WTC11 (cell line): Measurements from ENCODE around the gene WDR7. TPM values are rescaled to one million over a fixed set of nuclear protein-coding genes. Genes with fewer than 3 reads are reported as not detected.

Experiments used
- ATAC-seq: fragments of 200-7000 bp; cut with Tn5 transposase; 2 replicates; pipeline ENCODE4 v1.10.0; 2021; ENCODE audit warnings: mild to moderate bottlenecking, moderate library complexity
- CTCF ChIA-PET: fragments of 300-600 bp; sonication (Branson Sonifier 250); formaldehyde crosslinking; loops from one replicate; lab custom pipeline; 2021; ENCODE audit warnings: antibody characterized with exemption; lab: Charles Lee
- POLR2A ChIA-PET: fragments of 350-600 bp; sonication (Branson Sonifier 250); formaldehyde crosslinking; loops from one replicate; lab custom pipeline; 2021; ENCODE audit warnings: antibody characterized with exemption; lab: Charles Lee
- DNase-seq: peaks from one replicate; pipeline ENCODE4 v3.0.0; 2021; ENCODE audit warnings: low spot score
- H3K27ac Mint-ChIP-seq: 2 replicates; pipeline ENCODE4 v1.8.0; 2021; ENCODE audit warnings: mixed read lengths
- H3K27me3 Mint-ChIP-seq: 2 replicates; pipeline ENCODE4 v1.8.0; 2021; ENCODE audit warnings: low read depth, mild to moderate bottlenecking, moderate library complexity, mixed read lengths
- H3K36me3 Mint-ChIP-seq: 2 replicates; pipeline ENCODE4 v1.8.0; 2021; ENCODE audit warnings: mixed read lengths
- H3K4me1 Mint-ChIP-seq: 2 replicates; pipeline ENCODE4 v1.8.0; 2022; ENCODE audit warnings: mixed read lengths
- H3K4me3 Mint-ChIP-seq: 2 replicates; pipeline ENCODE4 v1.8.0; 2021; ENCODE audit warnings: mild to moderate bottlenecking, moderate library complexity, mixed read lengths
- H3K9me3 Mint-ChIP-seq: 2 replicates; pipeline ENCODE4 v1.8.0; 2021; ENCODE audit warnings: mixed read lengths
- CBFB ChIP-seq: sonication (generic); formaldehyde crosslinking; IDR thresholded peaks from 2 replicates; pipeline ENCODE4 v1.8.1; 2022; ENCODE audit warnings: mild to moderate bottlenecking, low read depth, missing genetic modification reagents
- ETV6 ChIP-seq: sonication (generic); formaldehyde crosslinking; IDR thresholded peaks from 2 replicates; pipeline ENCODE4 v1.8.1; 2022; ENCODE audit warnings: mild to moderate bottlenecking, missing genetic modification reagents
- FOXP1 ChIP-seq: sonication (generic); formaldehyde crosslinking; IDR thresholded peaks from 2 replicates; pipeline ENCODE4 v1.8.0; 2022; ENCODE audit warnings: missing genetic modification reagents, mild to moderate bottlenecking, moderate library complexity, borderline replicate concordance
- GRHL2 ChIP-seq: fragments of 250-450 bp; sonication (Bioruptor Pico); IDR thresholded peaks from 2 replicates; pipeline ENCODE4 v1.8.0; 2022; ENCODE audit warnings: mild to moderate bottlenecking, moderate library complexity; ENCODE audit not compliant: insufficient replicate concordance, severe bottlenecking
- JAZF1 ChIP-seq: fragments of 250-450 bp; sonication (Bioruptor Pico); IDR thresholded peaks from 2 replicates; pipeline ENCODE4 v1.9.0; 2021; ENCODE audit warnings: moderate library complexity, mild to moderate bottlenecking, inconsistent platforms
- PRRX2 ChIP-seq: fragments of 250-450 bp; sonication (Bioruptor Pico); IDR thresholded peaks from 2 replicates; pipeline ENCODE4 v1.8.0; 2021; ENCODE audit warnings: mild to moderate bottlenecking
- RELA ChIP-seq: sonication (generic); formaldehyde crosslinking; IDR thresholded peaks from 2 replicates; pipeline ENCODE4 v1.8.1; 2022; ENCODE audit warnings: missing genetic modification reagents, mild to moderate bottlenecking, borderline replicate concordance
- ZNF219 ChIP-seq: sonication (generic); formaldehyde crosslinking; IDR thresholded peaks from 2 replicates; pipeline ENCODE4 v1.8.0; 2023; ENCODE audit warnings: missing genetic modification reagents, mild to moderate bottlenecking, borderline replicate concordance
- ZNF232 ChIP-seq: sonication (generic); formaldehyde crosslinking; IDR thresholded peaks from 2 replicates; pipeline ENCODE4 v1.8.0; 2022; ENCODE audit warnings: mild to moderate bottlenecking, missing genetic modification reagents
- ZNF423 ChIP-seq: fragments of 250-450 bp; sonication (Bioruptor Pico); IDR thresholded peaks from 2 replicates; pipeline ENCODE4 v2.1.2; 2022; ENCODE audit warnings: mild to moderate bottlenecking, moderate library complexity
- ZNF671 ChIP-seq: fragments of 250-450 bp; sonication (Bioruptor Pico); IDR thresholded peaks from 2 replicates; pipeline ENCODE4 v1.8.0; 2021; ENCODE audit warnings: mild to moderate bottlenecking
- total RNA-seq: library from RNA; stranded (reverse); gene quantifications from 3 replicates; pipeline ENCODE4 v1.2.3, GENCODE V29; 2021
- TF ChIP-seq, protein P1 (sequence below): sonication (generic); formaldehyde crosslinking; IDR thresholded peaks from 2 replicates; pipeline ENCODE4 v1.8.0; 2023; ENCODE audit warnings: missing genetic modification reagents, mild to moderate bottlenecking, borderline replicate concordance
- TF ChIP-seq, protein P2 (sequence below): sonication (generic); formaldehyde crosslinking; IDR thresholded peaks from 2 replicates; pipeline ENCODE4 v1.8.0; 2022; ENCODE audit warnings: mild to moderate bottlenecking, missing genetic modification reagents
- TF ChIP-seq, protein P3 (sequence below): sonication (generic); formaldehyde crosslinking; IDR thresholded peaks from 2 replicates; pipeline ENCODE4 v1.8.1; 2023; ENCODE audit warnings: mild to moderate bottlenecking, missing genetic modification reagents, borderline replicate concordance
- TF ChIP-seq, protein P4 (sequence below): fragments of 250-450 bp; sonication (Bioruptor Pico); IDR thresholded peaks from 2 replicates; pipeline ENCODE4 v1.9.0; 2021; ENCODE audit warnings: moderate library complexity, mild to moderate bottlenecking, inconsistent platforms, borderline replicate concordance

Gene WDR7
- total RNA-seq, 1 experiment from 2014 or later, result 12.2 TPM

DNA sequence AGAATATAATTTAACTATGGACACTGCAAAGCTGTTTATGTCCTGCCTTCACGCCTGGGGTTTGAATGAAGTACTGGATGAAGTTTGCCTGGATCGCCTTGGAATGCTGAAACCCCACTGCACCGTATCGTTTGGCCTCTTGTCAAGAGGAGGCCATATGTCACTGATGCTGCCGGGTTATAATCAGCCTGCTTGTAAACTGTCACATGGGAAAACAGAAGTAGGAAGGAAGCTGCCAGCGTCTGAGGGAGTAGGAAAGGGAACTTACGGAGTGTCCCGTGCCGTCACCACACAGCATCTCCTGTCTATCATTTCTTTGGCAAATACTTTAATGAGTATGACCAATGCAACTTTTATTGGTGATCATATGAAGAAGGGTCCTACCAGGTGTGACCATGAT, 105.8 kb downstream of the WDR7 start:
- H3K4me1 Mint-ChIP-seq, result no peaks in the 10 kb centered on the region
- ChIA-PET CTCF (no interaction called here), POLR2A (no interaction called here)
- H3K36me3 Mint-ChIP-seq, result no peaks in the 10 kb centered on the region
- no peaks in the 10 kb centered on the region for H3K9me3 Mint-ChIP-seq
- H3K27me3 Mint-ChIP-seq, result no peaks in the 10 kb centered on the region
- no peak for TF ChIP-seq RELA (CRISPR knock-in tag)
- no peak for ATAC-seq
- no peak overlapping the region for H3K4me3 Mint-ChIP-seq
- no peak overlapping the region for H3K27ac Mint-ChIP-seq
- DNase-seq, result no peak

DNA sequence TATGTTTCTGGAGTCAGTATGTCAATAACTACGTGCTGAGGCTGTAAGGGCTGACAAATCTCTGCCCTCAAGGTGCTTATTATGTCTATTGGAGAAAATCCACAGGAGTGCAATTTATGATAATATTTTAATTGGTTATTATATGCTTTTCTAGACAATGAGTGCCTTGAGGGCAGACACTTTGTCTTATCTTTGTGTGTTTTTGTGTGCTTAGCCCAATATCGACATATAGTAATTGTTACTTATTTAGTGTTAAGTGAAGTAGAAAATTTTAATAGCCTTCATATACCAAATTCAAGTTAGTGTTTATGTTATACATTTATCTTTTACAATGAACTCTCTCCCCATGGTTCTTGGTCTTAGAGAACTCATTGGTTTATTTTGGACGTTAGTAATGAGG, 118.9 kb downstream of the WDR7 start:
- H3K27ac Mint-ChIP-seq, result no peak overlapping the region
- ATAC-seq (no peak), DNase-seq (no peak)
- CTCF ChIA-PET, result no interaction called here
- no peak overlapping the region for H3K4me3 Mint-ChIP-seq
- POLR2A ChIA-PET, result no interaction called here
- H3K27me3 Mint-ChIP-seq, result no peaks in the 10 kb centered on the region
- H3K9me3 Mint-ChIP-seq, result no peaks in the 10 kb centered on the region
- no peak for TF ChIP-seq ZNF423 (CRISPR knock-in tag)
- TF ChIP-seq JAZF1 (CRISPR knock-in tag), result no peak
- TF ChIP-seq, protein P1, sequence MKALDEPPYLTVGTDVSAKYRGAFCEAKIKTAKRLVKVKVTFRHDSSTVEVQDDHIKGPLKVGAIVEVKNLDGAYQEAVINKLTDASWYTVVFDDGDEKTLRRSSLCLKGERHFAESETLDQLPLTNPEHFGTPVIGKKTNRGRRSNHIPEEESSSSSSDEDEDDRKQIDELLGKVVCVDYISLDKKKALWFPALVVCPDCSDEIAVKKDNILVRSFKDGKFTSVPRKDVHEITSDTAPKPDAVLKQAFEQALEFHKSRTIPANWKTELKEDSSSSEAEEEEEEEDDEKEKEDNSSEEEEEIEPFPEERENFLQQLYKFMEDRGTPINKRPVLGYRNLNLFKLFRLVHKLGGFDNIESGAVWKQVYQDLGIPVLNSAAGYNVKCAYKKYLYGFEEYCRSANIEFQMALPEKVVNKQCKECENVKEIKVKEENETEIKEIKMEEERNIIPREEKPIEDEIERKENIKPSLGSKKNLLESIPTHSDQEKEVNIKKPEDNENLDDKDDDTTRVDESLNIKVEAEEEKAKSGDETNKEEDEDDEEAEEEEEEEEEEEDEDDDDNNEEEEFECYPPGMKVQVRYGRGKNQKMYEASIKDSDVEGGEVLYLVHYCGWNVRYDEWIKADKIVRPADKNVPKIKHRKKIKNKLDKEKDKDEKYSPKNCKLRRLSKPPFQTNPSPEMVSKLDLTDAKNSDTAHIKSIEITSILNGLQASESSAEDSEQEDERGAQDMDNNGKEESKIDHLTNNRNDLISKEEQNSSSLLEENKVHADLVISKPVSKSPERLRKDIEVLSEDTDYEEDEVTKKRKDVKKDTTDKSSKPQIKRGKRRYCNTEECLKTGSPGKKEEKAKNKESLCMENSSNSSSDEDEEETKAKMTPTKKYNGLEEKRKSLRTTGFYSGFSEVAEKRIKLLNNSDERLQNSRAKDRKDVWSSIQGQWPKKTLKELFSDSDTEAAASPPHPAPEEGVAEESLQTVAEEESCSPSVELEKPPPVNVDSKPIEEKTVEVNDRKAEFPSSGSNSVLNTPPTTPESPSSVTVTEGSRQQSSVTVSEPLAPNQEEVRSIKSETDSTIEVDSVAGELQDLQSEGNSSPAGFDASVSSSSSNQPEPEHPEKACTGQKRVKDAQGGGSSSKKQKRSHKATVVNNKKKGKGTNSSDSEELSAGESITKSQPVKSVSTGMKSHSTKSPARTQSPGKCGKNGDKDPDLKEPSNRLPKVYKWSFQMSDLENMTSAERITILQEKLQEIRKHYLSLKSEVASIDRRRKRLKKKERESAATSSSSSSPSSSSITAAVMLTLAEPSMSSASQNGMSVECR (CRISPR knock-in tag), result no peak
- TF ChIP-seq, protein P2, sequence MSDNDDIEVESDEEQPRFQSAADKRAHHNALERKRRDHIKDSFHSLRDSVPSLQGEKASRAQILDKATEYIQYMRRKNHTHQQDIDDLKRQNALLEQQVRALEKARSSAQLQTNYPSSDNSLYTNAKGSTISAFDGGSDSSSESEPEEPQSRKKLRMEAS (CRISPR knock-in tag), result no peak
- TF ChIP-seq CBFB, result no peak
- TF ChIP-seq ZNF219 (CRISPR knock-in tag), result no peak
- TF ChIP-seq ZNF671 (CRISPR knock-in tag), result no peak
- TF ChIP-seq, protein P3, sequence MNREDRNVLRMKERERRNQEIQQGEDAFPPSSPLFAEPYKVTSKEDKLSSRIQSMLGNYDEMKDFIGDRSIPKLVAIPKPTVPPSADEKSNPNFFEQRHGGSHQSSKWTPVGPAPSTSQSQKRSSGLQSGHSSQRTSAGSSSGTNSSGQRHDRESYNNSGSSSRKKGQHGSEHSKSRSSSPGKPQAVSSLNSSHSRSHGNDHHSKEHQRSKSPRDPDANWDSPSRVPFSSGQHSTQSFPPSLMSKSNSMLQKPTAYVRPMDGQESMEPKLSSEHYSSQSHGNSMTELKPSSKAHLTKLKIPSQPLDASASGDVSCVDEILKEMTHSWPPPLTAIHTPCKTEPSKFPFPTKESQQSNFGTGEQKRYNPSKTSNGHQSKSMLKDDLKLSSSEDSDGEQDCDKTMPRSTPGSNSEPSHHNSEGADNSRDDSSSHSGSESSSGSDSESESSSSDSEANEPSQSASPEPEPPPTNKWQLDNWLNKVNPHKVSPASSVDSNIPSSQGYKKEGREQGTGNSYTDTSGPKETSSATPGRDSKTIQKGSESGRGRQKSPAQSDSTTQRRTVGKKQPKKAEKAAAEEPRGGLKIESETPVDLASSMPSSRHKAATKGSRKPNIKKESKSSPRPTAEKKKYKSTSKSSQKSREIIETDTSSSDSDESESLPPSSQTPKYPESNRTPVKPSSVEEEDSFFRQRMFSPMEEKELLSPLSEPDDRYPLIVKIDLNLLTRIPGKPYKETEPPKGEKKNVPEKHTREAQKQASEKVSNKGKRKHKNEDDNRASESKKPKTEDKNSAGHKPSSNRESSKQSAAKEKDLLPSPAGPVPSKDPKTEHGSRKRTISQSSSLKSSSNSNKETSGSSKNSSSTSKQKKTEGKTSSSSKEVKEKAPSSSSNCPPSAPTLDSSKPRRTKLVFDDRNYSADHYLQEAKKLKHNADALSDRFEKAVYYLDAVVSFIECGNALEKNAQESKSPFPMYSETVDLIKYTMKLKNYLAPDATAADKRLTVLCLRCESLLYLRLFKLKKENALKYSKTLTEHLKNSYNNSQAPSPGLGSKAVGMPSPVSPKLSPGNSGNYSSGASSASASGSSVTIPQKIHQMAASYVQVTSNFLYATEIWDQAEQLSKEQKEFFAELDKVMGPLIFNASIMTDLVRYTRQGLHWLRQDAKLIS (CRISPR knock-in tag), result no peak
- no peak for TF ChIP-seq ZNF232
- TF ChIP-seq ETV6 (CRISPR knock-in tag), result no peak
- TF ChIP-seq FOXP1 (CRISPR knock-in tag), result no peak
- no peak for TF ChIP-seq PRRX2 (CRISPR knock-in tag)
- TF ChIP-seq GRHL2 (CRISPR knock-in tag), result no peak
- TF ChIP-seq, protein P4, sequence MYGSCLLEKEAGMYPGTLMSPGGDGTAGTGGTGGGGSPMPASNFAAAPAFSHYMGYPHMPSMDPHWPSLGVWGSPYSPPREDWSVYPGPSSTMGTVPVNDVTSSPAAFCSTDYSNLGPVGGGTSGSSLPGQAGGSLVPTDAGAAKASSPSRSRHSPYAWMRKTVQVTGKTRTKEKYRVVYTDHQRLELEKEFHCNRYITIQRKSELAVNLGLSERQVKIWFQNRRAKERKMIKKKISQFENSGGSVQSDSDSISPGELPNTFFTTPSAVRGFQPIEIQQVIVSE (CRISPR knock-in tag), result no peak
- H3K36me3 Mint-ChIP-seq, result no peaks in the 10 kb centered on the region
- no peaks in the 10 kb centered on the region for H3K4me1 Mint-ChIP-seq
